ENCODE results near the gene CACNB2. TPM values are rescaled to one million over a fixed set of nuclear protein-coding genes. Genes with fewer than 3 reads are reported as not detected.

The CACNB2 gene
- polyA plus RNA-seq, 1 of the 3 experiments (the other 2 are of a cell fraction), result 0.74 TPM

- TF ChIP-seq TCF12 (IDR thresholded peaks at IDR 0.05), result no peak
- no peak for TF ChIP-seq JUND (IDR thresholded peaks at IDR 0.05)
- no peak for TF ChIP-seq FOXJ3 (CRISPR knock-in tag; IDR thresholded peaks at IDR 0.05)
- TF ChIP-seq TAF1 (IDR thresholded peaks at IDR 0.05; ENCODE audit: borderline replicate concordance, low read depth, low read length), result no peak
- no peak for TF ChIP-seq SIN3A (IDR thresholded peaks at IDR 0.05; ENCODE audit: borderline replicate concordance, low read depth, low read length)
- no peak for TF ChIP-seq GABPA (IDR thresholded peaks at IDR 0.05; ENCODE audit: low read depth)
Observed at GRCh38 chr10:18368273-18368672, 228.0 kb downstream of the CACNB2 start (continued).

- CTCF ChIA-PET, result no interaction called here
- H3F3A ChIP-seq (replicated peaks; ENCODE audit: insufficient read depth), result no peaks in the 10 kb centered on the region
- H3K4me3 ChIP-seq (ENCODE audit: low read depth in 2 of 2, low read length in 1 of 2), result no peak overlapping the region
- no peak overlapping the region for H3K4me2 ChIP-seq
- no peaks in the 10 kb centered on the region for H3K36me3 ChIP-seq (replicated peaks in 1 of 2; ENCODE audit: control insufficient read depth in 1 of 2, insufficient read depth in 2 of 2, low read length in 1 of 2)
- H2AFZ ChIP-seq (ENCODE audit: low read depth), result peak overlapping the region; percentile 43; the same call in 1 of the 2 replicates
- H3K27me3 ChIP-seq (ENCODE audit: insufficient read depth), result no peaks in the 10 kb centered on the region
- no peak for DNase-seq
- peak overlapping the region in 1 of 2 experiments; percentile 18; a peak in 1 of 4 replicates for H3K27ac ChIP-seq (ENCODE audit: low read depth in 2 of 2, low read length in 1 of 2)
- no peaks in the 10 kb centered on the region; the same call in 1 of the 2 replicates for H3K9me3 ChIP-seq
- POLR2A ChIA-PET, result no interaction called here
- no peaks in the 10 kb centered on the region for H4K20me1 ChIP-seq (ENCODE audit: insufficient read depth)
- no peaks in the 10 kb centered on the region for H3K9me2 ChIP-seq
- no peaks in the 10 kb centered on the region for H3K79me2 ChIP-seq (ENCODE audit: insufficient read depth)
- peaks cover 0 to 4% of the 10 kb centered on the region in 2 experiments; a peak in 2 of 4 replicates for H3K4me1 ChIP-seq (ENCODE audit: control insufficient read depth in 1 of 2, insufficient read depth in 2 of 2, low read depth in 1 of 2, low read length in 1 of 2)
- 2% methylated on average over 1 of the region's 1 CpG for whole genome bisulfite sequencing (ENCODE audit: low lambda C conversion rate)
- TF ChIP-seq FOSL2 (IDR thresholded peaks at IDR 0.05; ENCODE audit: borderline replicate concordance, low read depth) (peak; percentile 26; the same call in 1 of the 2 replicates), USF1 (IDR thresholded peaks at IDR 0.05; ENCODE audit: borderline replicate concordance, low read depth) (peak; percentile 57; the same call in 1 of the 2 replicates), TAF1 (IDR thresholded peaks at IDR 0.05; ENCODE audit: borderline replicate concordance, low read depth, low read length) (no peak), JUND (IDR thresholded peaks at IDR 0.05) (0 out of 2 replicates have a peak, but pooled peaks have one; percentile 31)
- H3K9ac ChIP-seq, result no peak overlapping the region
Observed at GRCh38 chr10:18368682-18369081, 228.5 kb downstream of the CACNB2 start.

GRCh38 chr10:18369859-18370473 lies 229.7 kb downstream of the CACNB2 start:
- Histone ChIP-seq H3K9me2 (no peaks in the 10 kb centered on the region), H3K27me3 (ENCODE audit: insufficient read depth) (no peaks in the 10 kb centered on the region), H3K9me3 (no peaks in the 10 kb centered on the region; the same call in 1 of the 2 replicates), H3K4me1 (ENCODE audit: control insufficient read depth in 1 of 2, insufficient read depth in 2 of 2, low read depth in 1 of 2, low read length in 1 of 2) (peaks cover 0 to 4% of the 10 kb centered on the region in 2 experiments; a peak in 2 of 4 replicates), H3K79me2 (ENCODE audit: insufficient read depth) (no peaks in the 10 kb centered on the region), H4K20me1 (ENCODE audit: insufficient read depth) (no peaks in the 10 kb centered on the region), H2AFZ (ENCODE audit: low read depth) (no peak overlapping the region), H3K4me2 (no peak overlapping the region), H3K27ac (ENCODE audit: low read depth in 2 of 2, low read length in 1 of 2) (no peak overlapping the region), H3K36me3 (replicated peaks in 1 of 2; ENCODE audit: control insufficient read depth in 1 of 2, insufficient read depth in 2 of 2, low read length in 1 of 2) (no peaks in the 10 kb centered on the region), H3K9ac (no peak overlapping the region), H3K4me3 (ENCODE audit: low read depth in 2 of 2, low read length in 1 of 2) (no peak overlapping the region), H3F3A (replicated peaks; ENCODE audit: insufficient read depth) (no peaks in the 10 kb centered on the region)
- no peak for DNase-seq
- WGBS (ENCODE audit: low lambda C conversion rate), result 85% methylated on average over 4 of the region's 4 CpGs
- ChIA-PET POLR2A (no interaction called here), CTCF (no interaction called here)
- TF ChIP-seq TCF12 (IDR thresholded peaks at IDR 0.05), result no peak
- no peak for TF ChIP-seq FOXJ3 (CRISPR knock-in tag; IDR thresholded peaks at IDR 0.05)
- TF ChIP-seq CHD2 (IDR thresholded peaks at IDR 0.05; ENCODE audit: low read length, partially characterized antibody), result no peak
- no peak for TF ChIP-seq SMC3 (IDR thresholded peaks at IDR 0.05; ENCODE audit: low read depth, low read length)
